GM23248 (cell line): ENCODE data around the gene RIMS3.

ENCODE experiments used
- EZH2 ChIP-seq: fragments of 200-600 bp; sonication (generic); IDR thresholded peaks from 2 replicates; pipeline ENCODE4 v1.6.1; 2018; ENCODE audit warnings: antibody characterized with exemption, mild to moderate bottlenecking; ENCODE audit not compliant: insufficient read depth, poor library complexity, severe bottlenecking
- EZH2phosphoT487 ChIP-seq: fragments of 200-600 bp; sonication (generic); IDR thresholded peaks from 2 replicates; pipeline ENCODE4 v1.6.1; 2018; ENCODE audit warnings: antibody characterized with exemption, moderate library complexity, mild to moderate bottlenecking, low read depth; ENCODE audit not compliant: insufficient read depth

- TF ChIP-seq EZH2phosphoT487, result no peak
- TF ChIP-seq EZH2, result no peak
These were observed 26.3 kb upstream of the RIMS3 start, which contains the start of gene NFYC for GRCh38 chr1:40691538-40692428.
